CD4-positive, alpha-beta T cell treated with Interleukin-6 for 4 hours (primary cell): ENCODE data around the gene NKRF.
A peak's percentile ranks its signal among the peaks of the same experiment; 100 is the strongest.
"Not testable (repeated sequence)": the region's sequence is repeated elsewhere in the genome, so short reads cannot be mapped to it uniquely, and the experiment has no call there.

Experiments used
- DNase-seq: peaks from one replicate; pipeline ENCODE4 v3.0.0-alpha.2; 2020; ENCODE audit warnings: mixed read lengths

NKRF gene

DNA sequence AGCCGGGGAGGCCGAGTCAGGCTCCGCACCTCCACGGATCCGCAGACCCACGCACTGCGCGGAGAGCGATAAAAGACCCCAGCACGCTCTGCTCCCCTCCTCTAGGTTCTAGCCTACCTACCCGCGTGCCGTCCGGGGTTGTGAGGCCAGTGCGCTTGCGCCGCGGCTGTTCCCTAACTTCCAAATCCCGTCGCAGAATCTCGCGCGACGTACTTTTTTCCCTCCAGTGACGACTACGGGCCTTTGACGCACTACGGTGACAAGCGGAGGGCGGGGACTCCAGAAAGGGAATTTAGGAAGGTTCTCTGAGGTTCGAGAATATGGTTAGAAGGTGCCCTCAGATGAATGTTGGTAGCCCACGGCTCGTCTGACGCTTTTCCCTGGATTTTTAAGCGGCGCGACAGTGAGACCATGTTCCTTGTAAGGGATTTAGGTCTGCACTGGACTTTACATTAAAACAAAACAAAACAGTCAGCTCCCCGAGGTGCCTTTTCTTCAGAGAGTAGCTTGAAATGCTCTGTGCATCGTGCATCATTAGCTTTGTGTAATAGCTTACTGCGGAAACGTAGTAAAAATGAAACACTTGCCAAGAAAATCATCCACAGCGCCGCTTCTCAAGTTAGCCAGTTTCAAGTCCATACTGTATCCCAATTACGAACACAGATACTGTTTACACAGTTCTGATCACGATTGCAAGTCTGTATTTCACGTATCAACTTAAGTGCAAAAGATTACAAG is at the start of gene NKRF:
TSS of gene NKRF (minus strand) at position 145 of the 738 bp plus-strand sequence.
- peak; percentile 91 for DNase-seq

DNA sequence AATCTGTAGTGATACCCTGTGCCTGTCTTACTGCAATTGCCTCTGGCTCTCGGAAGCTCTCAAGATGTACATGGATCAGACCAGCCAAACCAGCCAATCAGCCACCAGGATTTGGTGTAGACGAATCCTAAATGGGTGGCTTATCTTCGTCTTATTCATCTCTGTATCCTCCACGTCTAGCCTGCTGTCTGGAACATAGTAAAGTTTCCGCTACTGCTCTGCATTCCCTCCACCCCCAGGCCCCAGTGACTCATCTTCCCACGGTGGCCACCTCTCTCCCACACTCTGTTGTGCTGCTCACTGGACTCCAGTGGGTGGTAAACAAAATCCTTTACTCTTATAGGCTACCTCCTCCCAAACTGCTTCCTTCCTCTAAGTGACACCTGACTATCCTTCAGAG is 48.9 kb upstream of the NKRF start:
- DNase-seq = peak; percentile 68

DNA sequence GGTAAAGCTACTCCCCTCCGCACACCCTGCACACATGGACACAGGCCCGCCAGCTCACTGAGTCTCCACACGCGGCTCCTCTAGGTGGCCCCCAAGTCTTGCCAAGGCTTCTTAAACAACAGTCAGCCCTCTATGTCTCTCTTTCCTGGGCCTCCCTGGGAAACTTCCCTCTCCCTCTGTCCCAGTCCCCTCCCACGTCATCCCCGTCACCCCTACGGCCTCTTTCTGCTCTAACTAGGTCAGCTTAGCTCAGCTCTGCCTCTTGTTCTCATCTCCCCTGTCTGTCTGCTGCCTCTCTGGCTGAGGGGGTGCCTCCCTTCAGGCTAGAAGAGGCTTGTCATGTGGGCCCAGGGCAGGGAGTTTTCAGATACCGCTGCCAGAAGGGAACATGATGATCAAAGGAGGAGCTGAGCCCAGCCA is 47.9 kb upstream of the NKRF start:
- DNase-seq = peak; percentile 35

DNA sequence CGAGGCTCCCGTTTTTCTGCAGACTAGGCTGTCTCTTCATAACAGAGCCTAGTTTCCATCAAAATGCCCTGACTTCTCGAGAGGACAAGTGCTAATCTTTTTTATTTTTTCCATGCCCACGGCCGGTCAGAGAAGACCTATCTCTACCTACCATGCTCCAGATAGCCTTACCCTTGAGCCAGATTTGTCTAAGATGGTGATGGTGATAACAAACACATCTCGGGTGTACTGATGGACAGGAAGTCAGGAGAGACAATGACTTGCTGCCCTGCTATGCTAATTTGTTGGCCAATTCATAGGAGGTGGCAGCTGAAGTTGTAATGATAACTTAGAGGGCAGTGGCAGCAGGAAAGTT is 42.2 kb upstream of the NKRF start:
- DNase-seq = no peak

DNA sequence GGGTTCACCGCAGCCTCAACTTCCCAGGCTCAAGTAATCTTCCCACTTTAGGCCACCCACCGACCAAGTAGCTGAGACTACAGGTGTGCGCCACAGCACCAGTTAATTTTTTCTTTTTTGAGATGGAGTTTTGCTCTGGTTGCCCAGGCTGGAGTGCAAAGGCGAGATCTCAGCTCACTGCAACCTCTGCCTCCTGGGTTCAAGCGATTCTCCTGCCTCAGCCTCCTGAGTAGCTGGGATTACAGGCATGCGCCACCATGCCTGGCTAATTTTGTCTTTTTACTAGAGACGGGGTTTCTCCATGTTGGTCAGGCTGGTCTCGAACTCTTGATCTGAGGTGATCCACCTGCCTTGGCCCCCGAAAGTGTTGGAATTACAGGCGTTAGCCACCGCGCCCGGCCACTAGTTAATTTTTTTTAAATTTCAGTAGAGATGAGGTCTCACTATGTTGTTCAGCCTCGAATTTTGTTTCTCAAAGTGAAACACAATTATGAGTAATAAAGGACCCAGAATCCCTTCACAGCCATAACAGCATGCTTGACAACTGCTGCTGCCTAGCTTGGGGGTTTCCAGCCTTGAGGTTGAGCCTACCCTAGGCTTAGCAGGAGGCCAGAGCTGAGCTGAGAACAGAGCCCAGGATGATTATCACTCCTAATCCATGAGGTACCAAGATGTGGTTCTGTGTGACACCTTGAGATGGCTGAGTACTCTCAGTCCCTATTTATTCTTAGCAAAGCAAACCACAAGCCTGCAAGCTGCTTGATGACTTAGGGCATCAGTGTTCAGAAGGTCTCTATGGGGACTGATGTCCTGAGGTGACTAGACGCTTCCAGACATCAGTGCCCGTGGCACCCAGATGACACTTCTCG is 41.6 kb upstream of the NKRF start:
- peak; percentile 50 for DNase-seq

DNA sequence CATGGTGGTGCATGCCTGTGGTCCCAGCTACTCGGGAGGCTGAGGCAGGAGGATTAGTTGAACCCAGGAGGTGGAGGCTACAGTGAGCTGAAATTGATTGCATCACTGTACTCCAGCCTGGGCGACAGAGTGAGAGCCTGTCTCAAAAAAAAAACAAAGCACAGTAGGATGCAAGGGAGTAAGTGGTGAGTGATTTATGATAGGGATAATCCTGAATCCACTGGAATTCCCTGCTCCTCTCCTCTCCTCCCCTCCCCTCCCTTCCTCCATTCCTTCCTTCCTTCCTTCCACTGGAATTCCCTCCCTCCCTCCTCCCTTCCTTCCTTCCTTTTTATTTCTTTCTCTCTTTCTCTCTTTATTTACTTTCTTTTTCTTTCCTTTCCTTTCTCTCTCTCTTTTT is 40.9 kb upstream of the NKRF start:
- DNase-seq = no peak

DNA sequence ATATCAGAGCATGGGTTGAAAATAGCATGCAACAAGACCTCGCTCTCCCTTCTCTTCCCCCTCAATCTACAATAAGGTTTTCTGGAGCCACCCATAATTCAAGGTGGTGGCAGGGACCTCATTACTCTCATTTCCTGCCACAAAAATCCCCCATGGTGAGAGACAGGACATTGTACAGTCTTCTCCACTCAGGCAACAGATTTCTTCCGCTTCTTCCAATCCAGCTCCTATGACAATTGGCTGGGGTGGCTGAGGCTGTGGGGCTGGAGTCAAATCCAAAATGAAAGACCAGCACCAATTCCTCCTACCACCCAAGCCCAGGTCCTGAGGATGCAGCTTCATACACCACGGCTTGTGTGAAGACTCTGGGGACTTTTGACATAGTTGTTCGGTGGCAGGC is 40.3 kb upstream of the NKRF start:
- no peak for DNase-seq

DNA sequence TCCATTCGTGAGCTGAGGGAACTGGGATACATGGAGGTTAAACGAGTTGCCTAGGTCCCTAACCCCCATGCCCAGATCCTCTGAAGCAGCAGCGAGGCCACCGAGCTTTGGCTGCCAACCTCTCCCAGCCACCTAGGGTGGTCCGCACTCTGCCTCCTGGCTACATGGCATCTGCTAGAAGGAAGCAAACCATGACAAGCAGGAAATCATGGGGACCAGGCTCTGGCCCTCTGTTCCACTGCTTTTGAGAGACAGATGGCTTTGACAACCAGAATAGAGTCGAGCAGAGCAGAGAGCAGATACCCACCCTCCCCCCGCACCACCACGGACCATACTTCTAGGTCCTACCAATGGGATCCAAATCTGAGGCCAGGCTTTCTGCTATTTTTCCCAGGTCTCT is 37.5 kb upstream of the NKRF start:
- no peak for DNase-seq

DNA sequence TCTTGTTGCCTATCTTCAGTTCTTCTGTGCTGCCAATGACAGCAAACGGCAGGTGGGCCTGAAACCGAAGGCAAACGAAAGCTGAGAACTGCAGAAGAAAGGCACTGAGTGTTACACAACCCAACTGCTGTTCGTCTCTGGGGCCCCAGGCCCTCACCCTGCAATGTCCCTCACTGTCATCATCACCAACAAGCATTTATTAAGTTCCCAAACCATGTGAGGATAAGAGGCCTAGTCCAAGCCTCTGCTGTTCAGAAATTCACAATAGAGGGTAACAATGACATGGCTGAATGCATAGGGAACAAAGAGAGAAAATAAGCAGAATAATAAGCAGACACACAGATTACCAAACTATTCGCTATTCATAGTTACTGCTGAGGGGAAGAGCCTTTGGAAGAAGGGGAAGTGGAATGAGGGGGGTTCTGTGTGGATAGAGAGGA is 34.5 kb upstream of the NKRF start:
- no peak for DNase-seq

DNA sequence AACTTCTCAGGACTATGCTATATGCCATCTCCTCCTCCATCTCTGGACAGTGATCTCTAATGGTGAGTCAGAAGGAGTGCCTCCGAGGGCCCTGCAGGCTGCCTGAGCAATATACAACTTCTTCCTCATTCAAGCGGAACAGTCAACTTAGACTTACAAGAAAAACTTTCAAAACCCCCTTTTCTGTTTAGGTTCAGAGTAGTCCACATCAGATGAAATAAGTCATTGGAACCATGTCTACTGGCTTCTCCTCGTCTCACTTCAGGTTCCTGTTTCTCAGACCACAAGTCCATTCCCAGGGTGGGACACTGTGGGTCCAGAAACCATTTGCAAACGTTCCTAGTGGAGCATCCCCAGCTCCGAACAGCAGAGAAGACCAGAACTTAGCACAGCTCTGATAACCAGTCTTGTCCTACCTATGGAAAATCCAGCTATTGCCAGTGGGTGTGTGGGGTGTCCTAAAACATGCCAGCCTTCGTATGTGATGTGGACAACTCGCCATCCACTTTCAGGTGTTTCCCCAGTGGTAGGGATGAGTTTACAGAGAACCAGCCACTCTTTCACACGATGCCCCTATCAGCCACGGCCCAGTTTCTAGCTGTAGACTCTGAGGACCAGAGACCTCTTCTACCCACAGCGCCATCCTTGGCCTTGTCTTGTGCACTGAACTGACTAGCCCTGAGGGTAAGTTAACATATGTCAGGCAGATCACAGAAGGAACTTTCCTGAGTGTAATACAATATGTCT is 32.7 kb upstream of the NKRF start:
- DNase-seq = no peak

DNA sequence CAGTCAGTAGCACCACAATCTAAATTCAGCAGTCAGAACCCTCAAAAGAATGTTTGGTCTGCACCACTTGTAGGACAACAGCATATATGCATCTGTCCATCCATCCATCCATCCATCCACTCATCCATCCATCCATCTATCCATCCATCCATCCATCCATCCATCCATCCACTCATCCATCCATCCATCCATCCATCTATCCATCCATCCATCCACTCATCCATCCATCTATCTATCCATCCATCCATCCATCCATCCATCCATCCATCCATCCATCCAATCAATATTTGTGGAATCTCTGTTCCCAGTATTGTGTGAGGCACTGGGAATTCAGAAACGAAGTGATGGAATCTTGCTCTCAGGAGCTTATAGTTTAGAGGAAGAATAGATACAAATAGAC is 31.2 kb upstream of the NKRF start:
- DNase-seq = not testable (repeated sequence)

DNA sequence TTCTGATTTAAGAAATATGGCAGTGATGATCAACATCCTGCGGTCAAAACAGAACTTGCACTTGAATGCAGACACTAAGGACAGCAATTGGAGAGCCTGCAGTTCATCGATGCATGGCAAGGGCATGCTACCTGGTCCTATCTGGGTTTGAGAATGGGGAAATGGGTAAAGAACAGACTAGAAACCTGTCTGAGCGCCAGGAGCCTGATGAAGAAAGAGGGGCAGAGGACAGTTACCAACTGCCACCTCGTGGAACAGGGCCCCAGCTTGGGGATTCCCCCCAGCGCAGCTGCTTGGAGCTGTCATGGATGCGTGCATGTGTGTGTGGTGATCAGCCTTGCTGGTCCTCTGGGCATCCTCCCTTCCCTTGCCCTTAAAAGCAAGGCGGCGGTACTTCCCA is 30.2 kb upstream of the NKRF start:
- DNase-seq = no peak

DNA sequence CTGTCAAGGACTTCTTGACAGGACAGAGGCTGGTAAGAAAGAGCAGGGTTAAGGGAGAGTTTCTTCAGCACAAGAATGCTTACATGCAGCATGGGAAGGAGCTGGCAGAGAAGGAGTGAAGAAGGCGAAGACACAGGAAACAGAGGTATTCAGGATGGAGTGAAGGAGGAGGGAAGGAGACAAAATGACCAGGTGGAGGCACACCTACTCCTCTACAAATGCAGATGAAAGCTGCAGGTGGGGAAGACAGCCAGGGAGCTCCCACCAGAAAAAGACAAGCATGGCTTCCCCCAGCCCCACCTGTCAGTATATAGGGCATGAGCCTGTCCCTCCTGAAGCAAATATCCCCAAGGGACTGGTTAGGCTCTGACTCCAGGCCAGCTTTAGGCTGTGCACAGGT is 29.6 kb upstream of the NKRF start:
- no peak for DNase-seq

DNA sequence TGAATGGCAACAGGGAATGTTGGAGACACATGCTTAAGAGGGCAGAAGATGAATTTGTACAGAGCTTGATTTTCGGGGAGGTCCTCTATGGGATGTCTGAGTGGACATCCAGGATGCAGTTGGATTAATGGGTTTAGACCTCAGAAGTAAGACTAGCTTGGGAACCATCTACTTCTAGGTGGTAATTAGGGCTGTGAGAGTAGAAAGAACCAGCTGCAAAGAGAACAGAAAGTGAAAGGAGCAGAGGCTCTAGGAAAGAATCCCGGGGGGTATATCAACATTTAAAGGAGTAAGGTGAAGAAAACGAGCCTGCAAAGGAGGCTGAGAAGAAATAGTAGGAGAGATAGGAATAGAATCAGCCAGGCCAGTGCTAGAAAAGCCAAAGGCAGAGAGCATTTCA is 29.0 kb upstream of the NKRF start:
- DNase-seq = no peak

DNA sequence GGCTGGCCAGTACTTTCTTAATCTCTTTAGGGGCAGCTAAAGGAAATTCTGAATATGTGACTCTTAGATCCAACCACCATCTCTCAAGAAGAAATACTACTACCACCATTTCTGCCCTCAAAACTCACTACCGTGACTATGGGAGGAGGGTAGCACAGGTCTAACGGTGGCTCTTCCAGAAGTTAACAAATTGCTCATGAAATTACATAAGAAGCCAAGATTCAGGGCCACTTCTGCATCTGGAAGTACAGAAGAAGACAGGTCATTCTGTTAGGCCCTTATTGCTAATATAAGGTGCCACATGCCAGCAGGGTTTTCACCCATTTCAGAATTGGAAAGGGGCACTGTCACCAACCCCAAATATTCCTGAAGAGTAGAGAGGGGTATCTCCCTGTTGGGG is 19.6 kb upstream of the NKRF start:
- DNase-seq = no peak

DNA sequence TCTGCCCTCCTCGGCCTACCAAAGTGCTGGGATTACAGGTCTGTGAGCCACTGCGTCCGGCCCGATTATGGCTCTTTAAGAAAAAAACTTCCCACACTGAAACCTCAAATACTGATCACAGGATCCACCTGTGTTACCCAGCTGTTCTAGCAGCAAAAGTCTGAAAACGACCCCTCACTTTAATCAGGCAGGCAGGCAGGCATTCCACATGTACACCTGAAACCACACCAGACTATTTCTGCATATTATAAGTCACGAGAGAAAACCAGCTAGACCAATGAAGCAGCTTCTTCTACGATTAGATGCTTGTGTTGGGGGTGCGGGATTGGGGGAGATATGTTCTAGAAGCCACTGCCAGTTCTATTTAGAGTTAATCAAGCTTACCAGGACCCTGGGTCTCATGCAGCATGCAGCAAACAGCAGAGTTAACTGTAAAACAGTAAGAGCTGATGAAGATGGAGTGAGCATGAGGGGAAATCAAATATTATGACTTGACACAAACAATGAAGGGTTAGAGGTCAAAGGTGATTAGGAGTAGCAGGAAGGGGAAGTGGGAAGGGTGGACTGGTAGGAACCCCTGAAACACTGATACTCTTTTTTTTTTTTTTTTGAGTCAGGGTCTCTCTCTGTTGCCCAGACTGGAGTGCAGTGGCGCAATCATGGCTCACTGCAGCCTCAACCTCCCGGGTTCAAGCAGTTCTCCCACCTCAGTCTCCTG is 18.9 kb upstream of the NKRF start:
- no peak for DNase-seq

DNA sequence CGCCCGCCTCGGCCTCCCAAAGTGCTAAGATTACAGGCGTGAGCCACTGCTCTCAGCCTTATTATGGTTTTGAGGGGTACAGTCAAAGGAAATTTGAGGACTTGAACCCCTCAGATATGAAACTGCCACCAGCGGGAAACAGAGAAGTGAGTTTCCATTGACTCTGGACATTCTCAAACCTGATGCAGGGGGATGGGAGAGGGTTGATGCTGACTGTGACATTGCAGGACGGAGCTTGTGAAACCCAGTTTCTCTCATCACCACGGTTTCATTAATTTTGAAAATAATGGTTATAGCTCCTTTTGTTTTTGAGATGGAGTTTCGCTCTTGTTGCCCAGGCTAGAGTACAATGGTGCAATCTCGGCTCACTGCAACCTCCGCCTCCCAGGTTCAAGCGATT is 18.2 kb upstream of the NKRF start:
- DNase-seq = no peak

DNA sequence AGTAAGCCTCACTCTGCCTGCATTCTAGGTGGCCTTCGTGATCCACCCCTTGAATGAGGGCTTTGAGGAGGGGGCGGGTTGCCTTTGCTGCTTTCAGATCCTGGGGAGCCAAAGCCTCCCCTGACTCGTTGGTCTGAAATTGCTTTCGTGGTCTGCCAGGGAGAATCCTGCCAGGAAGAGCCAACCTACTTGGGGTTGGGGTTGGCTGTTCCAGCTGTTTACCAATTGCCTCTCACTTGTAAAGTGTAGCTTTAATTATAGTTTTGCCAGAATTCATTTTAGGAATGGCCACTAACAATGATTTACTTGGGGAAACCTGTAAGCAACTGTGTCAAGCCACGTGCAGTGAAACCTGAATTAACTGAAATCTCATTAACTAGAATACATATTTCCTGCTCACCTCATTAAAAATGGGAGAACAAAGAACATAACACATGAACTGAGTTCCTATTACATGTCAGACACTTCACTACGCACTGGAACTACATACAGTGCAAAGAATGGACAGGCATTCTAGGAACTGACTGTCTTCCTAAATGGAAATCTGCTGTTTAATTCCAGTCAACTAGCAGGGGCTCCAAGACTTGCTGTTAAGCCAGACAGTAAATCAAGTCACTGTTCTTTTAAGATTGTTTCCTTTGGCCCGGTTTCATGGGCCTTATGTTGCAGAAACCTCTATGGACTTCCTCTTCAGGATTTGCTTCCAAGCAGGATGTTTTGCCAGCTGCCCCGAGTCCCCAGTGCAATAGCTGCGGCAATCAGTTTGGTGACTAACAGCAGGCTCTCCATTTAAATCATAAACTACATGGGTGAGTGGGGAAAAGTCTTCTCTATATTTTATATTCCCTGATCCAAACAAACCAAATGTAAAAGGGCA is 16.4 kb upstream of the NKRF start:
- no peak for DNase-seq

DNA sequence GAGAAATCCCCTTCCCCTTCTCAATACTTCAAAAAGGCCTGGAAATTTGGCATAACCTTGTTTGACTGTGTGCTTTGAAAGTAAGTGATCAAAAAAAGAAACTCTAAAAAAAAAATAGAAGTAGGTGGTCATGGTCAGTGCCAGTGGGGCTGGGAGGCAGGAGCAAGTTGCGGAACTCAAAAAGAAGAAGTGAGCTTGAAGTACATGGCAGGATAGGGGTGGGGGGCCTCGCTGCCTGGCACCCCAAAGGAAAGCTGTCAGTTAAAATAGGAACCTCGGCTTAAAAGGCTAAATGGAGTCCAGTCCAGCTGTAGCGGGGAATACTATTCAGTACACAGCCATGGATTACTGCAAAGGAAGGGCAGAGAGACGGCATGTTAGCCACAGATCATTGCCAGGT is 12.2 kb upstream of the NKRF start:
- DNase-seq = no peak

DNA sequence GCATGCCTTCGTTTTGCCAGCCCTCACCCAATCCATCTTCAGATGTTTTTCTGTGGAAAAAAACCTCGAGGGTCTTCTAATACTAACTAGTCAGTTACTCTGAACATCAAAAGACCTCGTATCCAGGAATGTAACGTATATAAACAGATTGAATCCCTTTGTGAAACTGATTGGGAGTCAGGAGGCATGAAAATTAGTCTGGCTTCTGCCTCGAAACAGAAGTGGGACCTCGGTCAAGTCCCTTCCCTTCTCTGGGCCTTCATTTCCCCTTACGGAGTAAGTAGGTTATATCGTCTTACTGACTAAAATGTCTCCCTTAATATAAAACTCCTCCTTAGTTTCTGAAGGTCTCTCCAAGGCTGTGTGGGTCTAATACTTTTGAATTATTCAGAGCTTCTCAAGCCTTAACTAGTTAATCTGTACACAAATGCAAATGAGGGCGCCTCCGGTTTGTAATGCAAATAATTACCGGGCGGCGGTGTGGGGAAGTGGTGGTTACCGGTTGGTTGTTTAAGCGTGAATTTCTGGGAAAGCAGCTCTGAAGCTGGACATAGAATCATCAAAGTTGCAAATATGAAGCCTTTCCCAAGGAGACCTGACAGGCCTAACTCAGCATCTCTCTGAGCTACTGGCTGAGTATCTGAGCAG is 11.4 kb upstream of the NKRF start:
- no peak for DNase-seq

DNA sequence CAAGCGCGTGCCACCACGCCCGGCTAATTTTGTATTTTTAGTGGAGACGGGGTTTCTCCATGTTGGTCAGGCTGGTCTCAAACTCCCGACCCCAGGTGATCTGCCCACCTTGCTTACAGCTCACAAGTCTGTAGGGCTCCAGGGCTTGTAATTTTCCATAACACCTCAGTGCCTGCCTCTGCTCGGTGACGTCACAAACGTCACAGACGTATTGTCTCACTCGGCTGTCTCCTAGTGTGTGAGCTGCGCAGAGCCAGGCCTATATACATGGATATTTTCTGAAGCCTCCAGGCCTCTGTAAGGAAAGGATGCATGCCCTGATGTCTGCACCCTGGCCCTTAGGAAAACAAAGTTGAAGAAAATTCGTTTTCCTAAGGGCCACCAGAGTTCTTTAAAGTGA is 8.6 kb upstream of the NKRF start:
- no peak for DNase-seq

DNA sequence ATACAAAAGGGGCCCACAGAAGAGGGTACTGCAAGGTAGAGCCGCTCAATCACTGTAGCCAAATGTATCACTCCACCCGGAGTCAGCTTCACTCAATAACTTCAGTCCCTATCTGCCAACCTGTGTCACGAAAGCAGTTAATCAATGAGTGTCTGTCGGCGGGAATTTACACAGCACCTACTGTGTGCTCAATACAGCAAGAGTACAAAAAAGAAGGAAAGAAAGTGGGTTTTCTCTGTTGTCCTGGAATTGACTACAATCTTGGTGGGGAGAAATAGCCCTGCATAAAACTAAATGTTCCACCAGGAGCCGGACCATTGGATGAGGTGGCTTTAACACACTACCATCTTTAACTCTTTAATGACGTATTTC is 780 bp upstream of the NKRF start:
- no peak for DNase-seq
